H1 (cell line): ENCODE results near the gene C2. TPM values are rescaled to one million over a fixed set of nuclear protein-coding genes. Genes with fewer than 3 reads are reported as not detected.

ENCODE experiments used
- CTCF ChIA-PET: fragments of 300-600 bp; sonication (Branson Sonifier 250); formaldehyde crosslinking; loops from one replicate; lab custom pipeline; 2021; ENCODE audit not compliant: partially characterized antibody; lab: Charles Lee
- POLR2A ChIA-PET: fragments of 300-600 bp; sonication (Branson Sonifier 250); formaldehyde crosslinking; loops from one replicate; lab custom pipeline; 2021; ENCODE audit warnings: inconsistent platforms; ENCODE audit not compliant: partially characterized antibody; lab: Charles Lee
- DNase-seq, 2 experiments: peaks; one replicate each; pipeline versions ENCODE4 v3.0.0 to v3.0.0-alpha.2; 2010 to 2022; ENCODE audit warnings: low spot score in 2 of 2, low read depth in 1 of 2, mixed read lengths in 1 of 2
- FAIRE-seq: peaks from 2 replicates; lab custom pipeline; 2011; peaks lifted over from hg19 to GRCh38; lab: Jason Lieb, UNC
- H2AFZ ChIP-seq: 2 replicates; pipeline ENCODE4 v1.8.1; 2012; ENCODE audit warnings: low read length, inconsistent platforms
- H2AK5ac ChIP-seq: 2 replicates; pipeline ENCODE4 v1.6.1; 2013; ENCODE audit warnings: low read depth, low read length
- H2BK120ac ChIP-seq: replicated peaks from 2 replicates; pipeline ENCODE3; 2013; ENCODE audit warnings: low read depth, low read length, inconsistent platforms
- H2BK12ac ChIP-seq: 2 replicates; pipeline ENCODE4 v1.6.1; 2013; ENCODE audit warnings: low read depth, low read length
- H2BK15ac ChIP-seq: 2 replicates; pipeline ENCODE4 v1.6.1; 2013; ENCODE audit warnings: low read length
- H2BK20ac ChIP-seq: 2 replicates; pipeline ENCODE4 v1.6.1; 2013; ENCODE audit warnings: low read length
- H2BK5ac ChIP-seq: 2 replicates; pipeline ENCODE4 v1.6.1; 2013; ENCODE audit warnings: low read depth, low read length
- H3K14ac ChIP-seq: 2 replicates; pipeline ENCODE4 v1.6.1; 2013; ENCODE audit warnings: inconsistent platforms; ENCODE audit not compliant: insufficient read length
- H3K18ac ChIP-seq: 2 replicates; pipeline ENCODE4 v1.6.1; 2013; ENCODE audit warnings: low read length; ENCODE audit errors: extremely low read depth
- H3K23ac ChIP-seq: 2 replicates; pipeline ENCODE4 v1.6.1; 2013; ENCODE audit warnings: inconsistent platforms; ENCODE audit not compliant: insufficient read length
- H3K23me2 ChIP-seq: 2 replicates; pipeline ENCODE4 v1.6.1; 2013; ENCODE audit warnings: low read depth, low read length
- H3K27ac ChIP-seq: 2 replicates; pipeline ENCODE4 v1.6.1; 2011; ENCODE audit warnings: low read depth, low read length, inconsistent platforms
- H3K27me3 ChIP-seq, 4 experiments: replicated peaks in 1 of 4; 1 replicate in 1 of 4; 2 replicates in 3 of 4; pipeline versions ENCODE4 v1.6.1 to v1.8.1; 2011 to 2013; ENCODE audit warnings: low read length in 3 of 4, mild to moderate bottlenecking in 3 of 4, inconsistent platforms in 2 of 4, mixed read lengths in 2 of 4, moderate library complexity in 1 of 4; ENCODE audit not compliant: control insufficient read depth in 3 of 4, insufficient read depth in 3 of 4; ENCODE audit errors: extremely low read depth in 1 of 4
- H3K36me3 ChIP-seq, 4 experiments: 2 replicates each; pipeline versions ENCODE4 v1.6.1 to v1.8.1; 2011 to 2013; ENCODE audit warnings: mild to moderate bottlenecking in 4 of 4, low read length in 3 of 4, moderate library complexity in 2 of 4, control low read depth in 1 of 4, inconsistent platforms in 1 of 4; ENCODE audit not compliant: insufficient read depth in 4 of 4, control insufficient read depth in 2 of 4
- H3K4ac ChIP-seq: replicated peaks from 2 replicates; pipeline ENCODE3; 2013; ENCODE audit warnings: low read length, low read depth, mixed read lengths, inconsistent platforms; ENCODE audit not compliant: insufficient read length
- H3K4me1 ChIP-seq, 4 experiments: replicated peaks in 1 of 4; 1 replicate in 1 of 4; 2 replicates in 3 of 4; pipeline versions ENCODE4 v1.6.1 to v1.8.1; 2011 to 2013; ENCODE audit warnings: low read length in 3 of 4, inconsistent platforms in 2 of 4, mixed read lengths in 1 of 4; ENCODE audit not compliant: insufficient read depth in 4 of 4, control insufficient read depth in 3 of 4
- H3K4me2 ChIP-seq, 2 experiments: 2 replicates each; pipeline versions ENCODE4 v1.6.1 to v1.8.1; 2011 to 2013; ENCODE audit warnings: low read depth in 2 of 2, low read length in 2 of 2, control low read depth in 1 of 2, inconsistent platforms in 1 of 2, mild to moderate bottlenecking in 1 of 2; ENCODE audit not compliant: insufficient read depth in 1 of 2
- H3K4me3 ChIP-seq, 4 experiments: fragments of 200-600, 300-600 bp in 1 of 4; sonication (generic), shearing (Covaris generic), sonication (Bioruptor Twin) in 1 of 4; 2 replicates each; pipeline versions ENCODE4 v1.5.1 to v1.8.1; 2011 to 2016; ENCODE audit warnings: low read length in 4 of 4, low read depth in 3 of 4, control low read depth in 2 of 4, inconsistent platforms in 2 of 4, mild to moderate bottlenecking in 2 of 4, mixed read lengths in 1 of 4, moderate library complexity in 1 of 4; ENCODE audit not compliant: insufficient read depth in 2 of 4; ENCODE audit errors: extremely low read depth in 1 of 4
- H3K56ac ChIP-seq: replicated peaks from 2 replicates; pipeline ENCODE3; 2013; ENCODE audit warnings: low read depth, mild to moderate bottlenecking, mixed read lengths, low read length, inconsistent platforms; ENCODE audit not compliant: insufficient read length
- H3K79me1 ChIP-seq: 2 replicates; pipeline ENCODE4 v1.6.1; 2013; ENCODE audit warnings: low read depth, low read length, control low read depth
- H3K79me2 ChIP-seq, 2 experiments: 2 replicates each; pipeline versions ENCODE4 v1.6.1 to v1.8.1; 2012 to 2013; ENCODE audit warnings: low read length in 2 of 2, mild to moderate bottlenecking in 2 of 2, inconsistent platforms in 1 of 2; ENCODE audit not compliant: insufficient read depth in 2 of 2, control insufficient read depth in 1 of 2
- H3K9ac ChIP-seq, 4 experiments: replicated peaks in 1 of 4; 1 replicate in 1 of 4; 2 replicates in 3 of 4; pipeline versions ENCODE4 v1.6.1 to v1.8.1; 2011 to 2013; ENCODE audit warnings: low read depth in 3 of 4, low read length in 3 of 4, control low read depth in 2 of 4, mild to moderate bottlenecking in 2 of 4, moderate library complexity in 2 of 4, inconsistent platforms in 1 of 4; ENCODE audit errors: extremely low read depth in 1 of 4
- H3K9me3 ChIP-seq, 2 experiments: 2 replicates each; pipeline versions ENCODE4 v1.6.1 to v1.8.1; 2012 to 2013; ENCODE audit warnings: mild to moderate bottlenecking in 2 of 2, moderate library complexity in 2 of 2, control low read depth in 1 of 2, inconsistent platforms in 1 of 2, low read depth in 1 of 2, low read length in 1 of 2, mixed read lengths in 1 of 2; ENCODE audit not compliant: insufficient read depth in 2 of 2
- H4K20me1 ChIP-seq, 2 experiments: replicated peaks in 1 of 2; 2 replicates each; pipeline versions ENCODE3 to v1.8.1; 2011 to 2013; ENCODE audit warnings: inconsistent platforms in 2 of 2, low read length in 2 of 2, mild to moderate bottlenecking in 1 of 2; ENCODE audit not compliant: insufficient read depth in 2 of 2, control insufficient read depth in 1 of 2
- H4K5ac ChIP-seq: 2 replicates; pipeline ENCODE4 v1.6.1; 2013; ENCODE audit warnings: low read length, low read depth, mixed read lengths, inconsistent platforms; ENCODE audit not compliant: insufficient read length
- H4K8ac ChIP-seq: 2 replicates; pipeline ENCODE4 v1.8.0; 2013; ENCODE audit warnings: mild to moderate bottlenecking, moderate library complexity, low read length, inconsistent platforms; ENCODE audit not compliant: insufficient read depth; ENCODE audit errors: extremely low read depth
- H4K91ac ChIP-seq: replicated peaks from 2 replicates; pipeline ENCODE3; 2013; ENCODE audit warnings: low read length, mixed read lengths, inconsistent platforms; ENCODE audit not compliant: insufficient read length
- POLR2A ChIP-seq, 2 experiments: IDR thresholded peaks; 1 replicate in 1 of 2; 2 replicates in 1 of 2; pipeline ENCODE4 v1.6.1; 2011; ENCODE audit warnings: low read depth in 2 of 2, low read length in 2 of 2, mild to moderate bottlenecking in 2 of 2; ENCODE audit errors: control extremely low read depth in 1 of 2
- RAD21 ChIP-seq, 2 experiments: IDR thresholded peaks in 1 of 2; conservative IDR thresholded peaks in 1 of 2; 2 replicates each; pipeline ENCODE4 v1.6.1; 2011; ENCODE audit warnings: low read depth in 2 of 2, low read length in 2 of 2, improper control_type of control experiment in 1 of 2, inconsistent platforms in 1 of 2, mild to moderate bottlenecking in 1 of 2, moderate library complexity in 1 of 2
- WGBS, 2 experiments: shearing (Covaris generic) in 1 of 2; methylation state at CpG; one replicate each; pipeline versions ENCODE4 v1.1.6 to v1.1.7; 2013 to 2015; ENCODE audit warnings: low lambda C conversion rate in 2 of 2, mixed read lengths in 2 of 2, inconsistent platforms in 1 of 2, low coverage in 1 of 2, missing lambda C conversion rate in 1 of 2; ENCODE audit not compliant: insufficient replicate concordance in 2 of 2, insufficient coverage in 1 of 2, insufficient read length in 1 of 2; ENCODE audit errors: extremely low coverage in 1 of 2, missing lambda C conversion rate in 1 of 2; 5-methylcytosine and 5-hydroxymethylcytosine counted together
- polyA plus RNA-seq, 7 experiments: library from polyadenylated mRNA; depleted of rRNA in 3 of 7; stranded (reverse) in 5 of 7; unstranded in 2 of 7; fragments of >200 nt in 5 of 7; fragments of 200-250 nt in 2 of 7; gene quantifications; 1 replicate in 5 of 7; 2 replicates in 1 of 7; 4 replicates in 1 of 7; pipeline versions ENCODE4 v1.2.1 to v1.2.3, GENCODE V29; 2011 to 2013; ENCODE audit warnings: missing spikeins in 2 of 7, mixed read lengths in 2 of 7
- total RNA-seq: library from RNA; stranded (reverse); fragmentation: NEBNext Ultra II Directional; extraction: Animal tissue kit (Norgen Biotek cat#: 25700); gene quantifications from 2 replicates; pipeline ENCODE4 v1.2.1, GENCODE V29; 2021
- TF ChIP-seq, protein P1 (sequence below): IDR thresholded peaks from 2 replicates; pipeline ENCODE4 v1.6.1; 2011; ENCODE audit warnings: low read length, improper control_type of control experiment

The C2 gene
- total and polyA plus RNA-seq, 2 of the 8 experiments (the other 6 are each of a cell fraction or from before 2014, with no cell fraction given): 0.26 to 0.38 TPM

GRCh38 chr6:31920811-31921210 is 6.7 kb upstream of the C2 start:
- H3K4me2 ChIP-seq: no peak overlapping the region
- no peaks in the 10 kb centered on the region for H3K27me3 ChIP-seq
- 78% methylated on average over 2 of the region's 2 CpGs; no CpG with 5 or more reads in 1 of the 2 experiments for WGBS, 2 experiments
- no peak overlapping the region for H2BK20ac ChIP-seq
- H3K79me2 ChIP-seq: no peaks in the 10 kb centered on the region
- H3K9me3 ChIP-seq: no peaks in the 10 kb centered on the region
- CTCF ChIA-PET: interaction anchor here (0.8 to 6.4 kb wide), 6 partner anchors 9 to 176 kb away, joined by 3 to 43 read pairs (median 10); no protein-coding TSS in a partner anchor
- no peak overlapping the region for H3K4ac ChIP-seq
- DNase-seq: no peak
- H3K4me1 ChIP-seq: no peaks in the 10 kb centered on the region
- no peak overlapping the region for H3K27ac ChIP-seq
- H2BK5ac ChIP-seq: no peak overlapping the region
- H2BK15ac ChIP-seq: no peak overlapping the region
- no peak overlapping the region for H3K23ac ChIP-seq
- no peak overlapping the region for H2AFZ ChIP-seq
- no peaks in the 10 kb centered on the region for H3K23me2 ChIP-seq
- H3K36me3 ChIP-seq: no peaks in the 10 kb centered on the region
- H4K91ac ChIP-seq: no peak overlapping the region
- H4K5ac ChIP-seq: no peak overlapping the region
- no peak overlapping the region for H3K4me3 ChIP-seq
- no peaks in the 10 kb centered on the region for H4K20me1 ChIP-seq
- no peak for FAIRE-seq
- no peak overlapping the region for H3K14ac ChIP-seq
- no peak overlapping the region for H2BK12ac ChIP-seq
- POLR2A ChIA-PET: interaction anchor here (0.9 to 2.7 kb wide), 6 partner anchors 14 to 27 kb away, joined by 3 to 12 read pairs (median 4); partner anchors contain the start of genes EHMT2 and ZBTB12
- H3K56ac ChIP-seq: no peak overlapping the region
- H3K79me1 ChIP-seq: no peaks in the 10 kb centered on the region
- no peak overlapping the region for H4K8ac ChIP-seq
- H3K18ac ChIP-seq: no peak overlapping the region
- TF ChIP-seq, protein P1, sequence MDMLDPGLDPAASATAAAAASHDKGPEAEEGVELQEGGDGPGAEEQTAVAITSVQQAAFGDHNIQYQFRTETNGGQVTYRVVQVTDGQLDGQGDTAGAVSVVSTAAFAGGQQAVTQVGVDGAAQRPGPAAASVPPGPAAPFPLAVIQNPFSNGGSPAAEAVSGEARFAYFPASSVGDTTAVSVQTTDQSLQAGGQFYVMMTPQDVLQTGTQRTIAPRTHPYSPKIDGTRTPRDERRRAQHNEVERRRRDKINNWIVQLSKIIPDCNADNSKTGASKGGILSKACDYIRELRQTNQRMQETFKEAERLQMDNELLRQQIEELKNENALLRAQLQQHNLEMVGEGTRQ: no peak
- TF ChIP-seq RAD21 (IDR thresholded peaks at IDR 0.05 in 1 of 2, conservative IDR thresholded peaks at IDR 0.05 in 1 of 2; ENCODE audit: low read depth in 2 of 2, low read length in 2 of 2) (no peak), POLR2A (IDR thresholded peaks at IDR 0.05; ENCODE audit: control extremely low read depth in 1 of 2, low read depth in 2 of 2, low read length in 2 of 2) (no peak)
- H2AK5ac ChIP-seq: no peak overlapping the region
- no peak overlapping the region for H3K9ac ChIP-seq
- no peak overlapping the region for H2BK120ac ChIP-seq
